SKM-1 (cell line): ENCODE measurements around the gene CENPA.
"Not testable (repeated sequence)": the region's sequence is repeated elsewhere in the genome, so short reads cannot be mapped to it uniquely, and the experiment has no call there.

Source experiments
- DNase-seq: peaks from one replicate; lab custom pipeline; 2025; ENCODE audit not compliant: unreplicated experiment; lab: John Stamatoyannopoulos, UW

The CENPA gene

GRCh38 chr2:26785431-26786206 is at the start of gene CENPA:
Gene CENPA, plus strand, starts transcription at chr2:26786056. Its CDS starts 141 bp downstream, at chr2:26786197.
- DNase-seq = peak; percentile 95

GRCh38 chr2:26737221-26737620 is 48.6 kb upstream of the CENPA start:
- DNase-seq = no peak

DNA sequence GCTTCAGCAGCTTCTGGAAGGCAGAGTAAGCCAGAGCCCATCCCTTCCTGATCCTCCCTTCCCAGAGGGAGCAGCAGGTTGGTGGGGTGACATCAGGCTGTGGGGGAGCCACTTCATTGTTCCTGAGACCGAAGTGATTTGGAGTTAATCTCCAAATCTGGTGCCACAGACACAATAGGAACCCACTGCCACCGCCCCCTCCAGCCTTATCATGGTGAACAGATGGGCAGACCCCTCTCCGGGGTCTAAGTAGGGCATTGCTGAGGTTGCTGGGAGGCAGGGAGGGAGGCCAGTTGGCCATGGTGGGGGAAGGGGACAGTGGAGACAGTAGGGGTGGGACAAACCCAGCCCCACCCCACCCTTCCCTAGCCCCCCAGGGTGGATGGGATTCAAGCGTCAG is 47.4 kb upstream of the CENPA start:
- DNase-seq = no peak

DNA sequence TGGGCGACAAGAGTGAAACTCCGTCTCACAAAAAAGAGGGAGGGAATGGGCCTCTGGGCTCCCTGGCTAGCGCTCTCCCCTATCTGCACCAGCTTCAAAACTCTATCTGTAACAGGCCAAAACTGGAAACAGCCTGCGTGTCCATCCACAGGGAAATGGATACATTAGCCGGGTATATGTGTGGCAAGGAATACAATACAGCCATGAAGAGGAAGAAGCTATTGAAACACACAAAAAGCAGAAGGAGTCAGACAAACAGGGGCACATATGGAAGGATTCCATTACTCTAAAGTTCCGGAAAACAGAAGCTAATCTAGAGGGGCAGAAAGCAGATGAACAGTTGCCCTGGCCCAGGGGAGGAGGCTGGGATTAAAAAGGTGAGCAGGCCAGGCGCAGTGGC is 46.3 kb upstream of the CENPA start:
- no peak for DNase-seq

DNA sequence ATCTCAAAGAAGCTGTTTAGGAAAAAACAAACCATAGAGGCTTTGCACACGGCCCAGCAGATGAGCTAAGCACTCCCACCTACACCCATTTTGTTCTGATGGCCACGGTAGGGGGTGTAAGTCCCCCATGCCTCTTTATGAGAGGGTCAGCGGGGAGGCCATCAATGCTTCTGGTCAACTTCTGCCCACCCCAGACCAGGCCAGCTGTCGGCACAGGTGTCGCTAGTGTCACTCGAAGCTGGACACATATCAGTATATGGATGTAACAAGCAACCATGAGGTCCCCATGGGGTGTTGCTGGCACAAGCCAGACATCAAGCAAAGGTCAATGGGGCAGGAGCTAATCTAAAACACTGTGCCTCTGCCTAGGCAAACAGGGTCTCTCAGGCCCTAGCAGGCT is 45.5 kb upstream of the CENPA start:
- DNase-seq = no peak

- DNase-seq = no peak
Observed at GRCh38 chr2:26740890-26741302, 45.0 kb upstream of the CENPA start.

DNA sequence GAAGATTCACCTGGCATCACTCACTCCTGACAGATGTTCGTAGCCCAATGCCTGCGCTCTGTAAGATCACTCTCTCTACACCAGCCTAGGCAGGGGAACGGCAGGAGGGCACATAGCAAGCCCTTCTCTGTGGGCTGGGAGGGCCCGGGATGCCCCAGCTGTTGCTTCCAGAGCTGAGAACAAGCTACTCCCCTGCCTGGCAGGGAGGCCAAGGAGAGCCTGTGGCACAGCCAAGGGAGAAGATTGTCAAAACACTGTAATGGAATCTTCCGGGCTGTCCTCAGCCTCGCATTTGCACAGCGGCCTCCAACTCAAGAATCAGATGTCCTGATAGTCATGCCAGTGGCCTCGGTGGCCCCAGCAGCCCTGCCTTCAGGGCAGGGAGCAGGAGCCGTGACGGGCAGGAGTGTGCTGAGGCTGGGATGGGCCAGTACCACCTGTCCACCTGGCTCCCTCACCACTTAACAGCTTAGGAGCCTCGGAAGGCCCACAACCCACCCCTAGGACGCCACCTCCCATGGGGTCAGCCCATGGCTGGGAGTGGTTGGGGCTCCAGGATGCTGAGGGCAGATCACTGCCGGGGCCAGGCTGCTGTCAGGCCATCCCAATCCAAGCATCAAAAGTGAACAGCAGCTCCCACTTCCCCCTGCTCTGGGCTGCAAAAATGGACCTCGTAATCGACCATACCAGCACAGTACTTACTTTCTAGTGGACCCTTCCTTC is 43.6 kb upstream of the CENPA start:
- DNase-seq = no peak

DNA sequence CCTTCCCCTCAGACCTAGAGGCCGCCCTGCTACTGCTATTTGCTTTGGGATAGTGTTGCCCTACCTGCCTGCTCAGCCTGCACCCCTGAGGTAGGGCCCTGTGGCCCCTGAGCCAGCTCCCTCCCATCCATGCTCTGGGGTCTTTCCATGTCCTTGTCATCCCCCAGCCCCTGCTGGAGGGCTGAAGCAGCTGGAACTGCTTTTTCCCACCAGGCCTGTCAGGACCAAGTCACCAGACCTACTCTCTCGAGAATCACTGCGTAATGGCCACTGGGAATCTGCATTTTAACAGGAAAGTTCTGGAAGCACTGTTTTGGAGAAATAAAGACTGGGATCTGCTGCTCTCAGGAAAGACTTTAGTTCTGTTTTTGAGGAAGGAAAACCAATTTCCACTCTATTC is 42.0 kb upstream of the CENPA start:
- DNase-seq = no peak

GRCh38 chr2:26744953-26745352 is 40.9 kb upstream of the CENPA start:
- no peak for DNase-seq

DNA sequence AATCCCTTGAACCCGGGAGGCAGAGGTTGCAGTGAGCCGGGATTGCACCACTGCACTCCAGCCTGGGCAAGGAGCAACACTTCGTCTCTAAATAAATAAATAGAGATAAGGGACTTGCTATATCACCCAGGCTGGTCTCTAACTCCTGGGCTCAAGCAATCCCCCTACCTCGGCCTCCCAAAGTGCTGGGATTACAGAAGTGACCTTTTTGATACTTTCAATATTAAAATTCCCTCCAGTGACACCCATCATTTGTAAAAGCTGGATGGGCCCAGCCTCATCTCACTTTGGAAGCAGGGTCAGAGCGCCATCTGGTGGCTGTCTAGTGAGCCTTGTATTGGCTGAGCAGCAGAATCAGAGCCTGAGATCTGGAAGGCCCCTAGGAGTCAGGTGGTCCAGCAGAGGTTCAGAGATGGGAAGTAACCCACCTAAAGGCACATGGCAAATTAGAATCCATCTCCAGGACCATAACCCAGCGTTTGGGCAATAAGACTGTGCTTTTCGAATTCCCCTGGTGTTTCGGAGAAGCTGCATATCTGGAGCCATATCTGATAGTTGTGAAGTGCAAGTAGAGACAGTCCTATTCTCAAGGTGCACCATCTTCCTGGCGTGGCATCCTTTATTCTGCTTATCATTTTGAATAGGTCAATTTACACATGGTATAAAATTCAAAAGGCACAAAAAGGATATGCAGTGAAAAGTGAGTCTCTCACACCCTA is 40.1 kb upstream of the CENPA start:
- DNase-seq = peak; percentile 27

- no peak for DNase-seq
Observed at GRCh38 chr2:26746934-26747333, 38.9 kb upstream of the CENPA start.

GRCh38 chr2:26749787-26750420 is 36.0 kb upstream of the CENPA start:
- DNase-seq = not testable (repeated sequence)

- DNase-seq = not testable (repeated sequence)
Observed at GRCh38 chr2:26750467-26750866, 35.4 kb upstream of the CENPA start.

DNA sequence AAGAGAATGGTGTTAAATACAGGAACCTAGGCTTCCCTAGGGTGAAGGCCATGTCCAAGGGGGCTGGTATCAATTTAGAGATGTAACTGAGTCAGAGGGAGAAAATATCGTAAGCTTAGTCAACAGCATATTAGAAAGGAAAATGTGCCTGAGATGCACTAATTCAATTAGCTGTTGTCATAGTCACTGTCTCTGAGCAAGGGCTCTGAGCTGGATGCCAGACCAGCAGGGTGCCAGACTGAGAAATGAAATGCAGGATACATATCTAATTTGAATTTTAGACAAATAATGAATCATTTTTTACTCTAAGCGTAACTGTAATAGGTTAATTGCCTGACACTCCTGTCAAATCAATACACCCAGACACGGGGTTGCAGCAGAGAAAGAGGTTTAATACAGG is 33.2 kb upstream of the CENPA start:
- no peak for DNase-seq

DNA sequence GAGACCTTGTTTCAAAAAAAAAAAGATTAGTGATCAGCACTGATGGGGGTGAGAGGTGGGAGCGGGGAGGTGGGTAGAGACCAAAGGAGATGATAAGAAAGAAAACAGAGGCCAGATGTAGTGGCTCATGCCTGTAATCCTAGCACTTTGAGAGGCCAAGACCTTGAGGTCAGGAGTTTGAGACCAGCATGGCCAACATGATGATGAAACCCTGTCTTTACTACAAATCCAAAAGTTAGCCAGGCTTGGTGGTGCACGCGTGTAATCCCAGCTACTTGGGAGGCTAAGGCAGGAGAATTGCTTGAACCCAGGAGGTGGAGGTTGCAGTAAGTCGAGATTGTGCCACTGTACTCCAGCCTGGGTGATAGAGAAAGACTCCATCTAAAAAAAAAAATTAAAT is 31.3 kb upstream of the CENPA start:
- no peak for DNase-seq

- DNase-seq = no peak
Observed at GRCh38 chr2:26754972-26755670, 30.7 kb upstream of the CENPA start.

GRCh38 chr2:26756337-26756736 is 29.5 kb upstream of the CENPA start:
- DNase-seq = no peak

- no peak for DNase-seq
Observed at GRCh38 chr2:26757873-26758789, 27.7 kb upstream of the CENPA start.

- no peak for DNase-seq
Observed at GRCh38 chr2:26758790-26759321, 27.0 kb upstream of the CENPA start.
